Endothelial cell of hepatic sinusoid (primary cell): Measurements from ENCODE around the gene UNC79.

Experiments used
- in situ Hi-C: cut with HindIII; loops from 2 replicates; pipeline ENCODE4 v1.10.0; 2017; ENCODE audit warnings: low sequenced_read_pairs

The UNC79 gene

DNA sequence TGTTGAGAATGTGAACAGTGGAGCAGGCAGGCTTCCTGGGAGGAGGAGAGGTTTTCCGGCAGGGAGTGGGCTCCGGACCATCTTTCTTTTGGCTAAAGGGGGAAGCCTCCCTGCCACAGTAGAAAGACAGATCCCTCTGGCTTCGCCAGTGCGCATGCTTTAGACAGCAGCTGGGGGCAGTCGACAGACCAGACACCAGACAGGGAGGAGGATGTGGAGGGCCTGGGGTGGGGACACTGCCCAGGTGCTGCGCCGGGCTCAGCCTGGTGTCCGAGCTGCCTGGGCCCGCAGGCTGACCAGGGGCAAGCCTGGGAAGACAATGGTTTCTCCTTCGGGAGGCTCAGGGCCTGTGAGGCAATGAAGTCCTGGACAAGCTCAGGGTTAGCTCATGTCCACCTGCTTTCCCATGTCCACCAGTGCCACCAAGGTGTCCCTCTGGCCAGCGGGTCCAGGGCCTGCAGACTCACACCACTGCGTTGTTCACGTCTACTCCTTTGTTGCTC is 290.3 kb downstream of the UNC79 start:
- in situ Hi-C loops = no loop called here

DNA sequence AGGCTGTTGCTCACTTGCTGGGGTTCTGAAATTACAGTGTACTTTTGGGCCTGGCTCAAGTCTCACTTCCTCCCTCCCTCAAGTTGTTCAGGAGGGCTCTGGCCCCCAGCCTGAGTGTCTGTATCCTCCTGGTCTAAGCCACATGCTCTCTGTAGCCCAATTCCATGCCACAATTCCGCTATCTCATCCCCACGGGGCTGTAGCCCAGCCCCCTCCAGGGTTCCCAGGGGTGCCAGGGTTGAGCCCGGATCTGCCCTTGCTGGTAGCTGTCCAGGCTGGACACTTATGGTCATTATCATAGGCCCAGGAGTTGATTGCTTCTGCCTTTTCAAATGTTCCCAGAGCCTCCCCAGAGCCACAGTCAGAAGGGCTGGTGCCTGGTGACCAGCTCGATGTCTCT is 292.3 kb downstream of the UNC79 start:
- in situ Hi-C loops = no loop called here

DNA sequence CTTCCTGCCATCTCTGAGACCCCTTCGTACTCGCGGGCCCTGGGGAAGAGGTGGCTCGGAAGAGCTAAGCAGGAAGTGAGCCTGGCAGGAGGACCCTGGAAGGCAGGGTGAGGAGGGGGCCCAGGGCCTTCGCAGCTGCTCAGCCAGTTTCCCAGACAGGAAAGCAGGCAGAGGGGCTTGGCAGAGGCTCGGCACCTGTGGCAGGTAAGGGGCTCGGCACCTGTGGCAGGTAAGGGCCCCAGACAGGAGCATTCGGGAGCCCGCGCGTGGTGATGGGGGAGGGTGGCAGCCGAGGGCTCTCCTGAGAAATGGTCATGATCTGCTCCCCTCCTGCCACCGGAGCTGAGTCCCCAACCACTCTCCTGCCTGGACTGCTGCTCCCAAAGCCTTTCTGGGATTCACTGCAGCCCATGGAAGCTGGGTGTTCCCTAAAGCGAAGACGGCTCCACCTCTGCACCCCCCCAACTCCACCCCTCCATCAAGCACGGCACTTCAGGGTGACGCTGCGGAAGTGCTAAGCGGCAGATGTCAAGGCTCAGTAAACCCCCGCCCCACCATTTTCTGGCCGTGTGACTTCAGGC is 294.4 kb downstream of the UNC79 start:
- in situ Hi-C loops = no loop called here

DNA sequence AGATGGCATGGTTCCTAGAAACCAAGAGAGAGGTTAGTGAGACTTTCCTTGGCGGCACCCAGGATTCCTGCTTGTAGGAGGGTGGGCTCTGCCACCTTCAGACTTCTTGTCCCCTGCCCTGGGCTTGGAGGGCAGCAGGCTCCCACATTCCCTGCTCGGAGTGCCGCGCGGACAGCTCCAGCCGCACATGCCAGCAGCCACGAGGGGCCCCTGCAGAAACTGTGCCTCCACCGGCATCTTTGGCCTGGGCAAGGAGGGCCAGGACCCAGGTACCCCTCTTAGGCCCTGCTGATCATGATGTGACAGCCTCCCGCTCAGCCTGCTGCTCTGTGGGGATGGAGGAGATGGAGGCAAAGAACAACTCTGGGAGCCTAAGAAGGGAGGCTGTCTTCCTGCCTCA is 295.3 kb downstream of the UNC79 start:
- in situ Hi-C loops = no loop called here

DNA sequence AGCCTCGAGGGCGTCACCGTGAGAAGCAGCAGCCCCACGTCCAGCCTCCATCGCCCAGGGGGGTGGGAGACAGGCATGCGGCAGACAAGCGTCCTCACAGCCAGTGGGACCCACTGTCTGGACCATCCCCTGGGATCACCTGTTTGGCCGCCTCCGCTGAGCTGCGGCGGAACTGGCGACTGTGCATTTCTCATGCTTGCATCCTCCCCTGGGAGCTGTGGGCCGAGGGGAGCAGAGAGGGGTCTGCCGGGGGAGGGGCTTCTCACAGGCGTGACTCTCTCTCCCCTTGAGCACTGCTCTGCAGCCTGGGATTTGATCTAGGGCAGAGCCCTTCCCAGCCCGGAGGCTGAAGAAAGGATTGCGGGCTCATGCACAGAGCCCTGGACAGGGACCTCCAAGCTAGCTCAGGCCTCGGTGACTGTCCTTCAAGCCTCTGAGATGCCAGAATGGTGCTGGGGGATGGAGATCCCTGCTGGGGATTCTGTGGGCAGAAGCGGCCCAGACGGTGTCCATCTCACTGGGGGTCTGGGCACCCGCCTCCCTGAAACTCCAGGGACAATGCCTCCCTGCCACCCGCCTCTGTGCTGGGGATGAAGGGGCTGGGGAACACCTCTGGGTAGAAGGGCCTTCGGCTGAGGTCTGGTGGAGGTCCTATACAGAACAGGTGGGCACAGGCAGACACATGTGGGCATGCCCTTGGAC is 296.5 kb downstream of the UNC79 start:
- in situ Hi-C loops = no loop called here

DNA sequence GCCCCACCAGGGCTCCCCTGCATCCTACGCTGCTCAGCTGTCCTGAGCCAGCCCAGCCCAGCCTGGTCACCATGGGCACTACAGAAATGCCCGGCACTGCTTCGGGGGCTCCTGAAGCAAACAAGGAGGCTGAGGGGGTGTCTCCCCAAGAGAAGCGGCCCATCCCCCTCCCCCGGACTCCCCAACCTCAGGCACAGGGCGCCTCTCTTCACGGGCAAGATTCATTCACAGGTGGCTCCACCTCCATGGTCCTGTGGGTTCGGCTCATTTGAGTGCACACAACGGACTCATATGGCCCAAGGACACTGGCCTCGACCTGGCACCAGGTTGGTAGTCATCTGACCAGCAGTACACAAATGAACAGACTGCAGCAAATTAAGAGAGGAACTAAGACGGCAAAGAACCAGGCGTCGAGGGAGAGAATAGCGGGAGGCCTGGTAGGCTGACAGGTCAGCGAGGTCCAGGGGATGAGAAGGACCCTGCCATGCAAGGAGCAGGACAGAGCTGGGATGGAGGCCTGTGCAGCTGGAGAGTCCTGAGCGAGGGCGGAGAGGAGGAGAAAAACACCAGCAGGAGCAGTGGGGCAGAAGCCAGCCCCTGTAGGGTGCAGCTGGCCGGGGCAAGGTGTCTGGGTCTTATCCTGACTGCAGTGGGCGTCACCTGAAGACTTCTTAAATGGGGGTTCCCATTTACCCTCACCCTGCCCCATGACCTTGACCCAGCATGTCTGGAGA is 297.3 kb downstream of the UNC79 start:
- in situ Hi-C loops = no loop called here

DNA sequence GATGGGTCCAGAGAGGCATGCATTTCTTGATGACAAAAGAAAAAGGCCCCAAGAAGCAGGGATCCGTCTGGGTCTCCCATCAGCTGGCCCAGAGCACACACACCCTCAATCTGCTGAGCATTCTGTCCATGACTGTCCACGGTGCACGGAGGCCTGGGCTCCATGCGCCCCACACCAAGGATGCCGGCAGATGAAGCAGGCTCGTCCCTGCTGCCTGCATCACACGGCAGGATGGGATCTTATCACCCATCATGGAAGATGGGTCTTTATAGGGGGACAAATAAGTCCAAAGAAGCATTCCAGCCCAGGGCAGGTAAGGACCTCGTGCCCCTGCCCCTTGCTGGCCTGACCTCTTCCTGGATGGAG is 297.9 kb downstream of the UNC79 start:
- in situ Hi-C loops = no loop called here

DNA sequence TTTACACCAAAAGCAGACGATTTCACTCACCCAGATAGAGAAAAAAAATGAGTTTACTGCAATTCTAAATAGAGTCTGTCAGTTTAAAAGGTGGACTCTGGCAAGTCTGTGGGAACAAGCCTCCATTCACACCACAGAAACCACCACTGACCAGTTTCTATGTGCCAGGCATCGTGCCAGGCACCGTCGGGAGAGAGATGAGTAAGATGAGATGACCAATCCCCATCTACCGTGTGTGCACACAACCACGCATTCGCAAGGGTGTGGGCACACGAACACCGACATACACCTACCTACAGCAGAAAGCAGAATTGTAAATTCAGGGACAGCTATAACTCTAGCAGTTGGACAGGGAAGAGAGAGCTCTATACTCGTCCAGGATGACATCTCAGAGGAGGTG is 299.3 kb downstream of the UNC79 start:
- in situ Hi-C loops = no loop called here

DNA sequence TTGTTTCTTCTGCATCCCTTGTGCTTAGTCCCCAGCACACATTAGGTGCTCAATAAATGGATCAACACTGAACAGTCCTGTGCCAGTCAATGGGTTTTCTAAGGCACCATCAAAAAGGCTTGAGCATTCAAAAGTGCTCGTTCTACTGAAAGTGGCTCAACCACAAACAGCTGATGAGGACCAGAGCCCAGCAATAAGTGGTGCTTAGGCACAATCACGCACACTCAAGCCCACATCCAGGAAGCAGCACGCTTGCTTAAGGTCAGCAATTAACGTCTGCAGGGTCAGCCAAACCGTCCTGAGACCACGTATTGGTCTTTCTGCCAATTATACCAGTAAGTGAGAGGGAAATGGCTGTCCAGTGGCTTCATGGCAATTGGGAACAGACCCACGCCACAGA is 301.0 kb downstream of the UNC79 start:
- in situ Hi-C loops = no loop called here

DNA sequence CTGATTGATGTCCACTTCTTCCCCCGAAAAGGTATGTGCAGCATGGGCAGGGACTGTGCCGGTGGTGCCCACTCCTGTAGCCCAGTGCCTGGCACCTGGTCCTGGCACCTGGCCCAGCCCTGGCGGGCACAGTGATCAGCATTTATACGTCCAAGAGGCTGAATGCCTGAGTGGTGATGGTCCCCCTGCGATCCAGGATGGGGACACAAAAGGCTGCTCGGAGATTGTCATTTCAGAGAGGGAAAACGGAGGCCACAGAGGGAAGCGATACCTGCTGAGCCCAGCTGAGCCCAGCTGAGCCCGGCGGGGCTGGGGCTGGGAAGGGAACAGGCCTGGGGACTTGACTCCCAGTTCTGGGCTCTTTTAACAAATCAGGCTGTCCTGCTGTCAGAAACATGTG is 301.8 kb downstream of the UNC79 start:
- in situ Hi-C loops = no loop called here

DNA sequence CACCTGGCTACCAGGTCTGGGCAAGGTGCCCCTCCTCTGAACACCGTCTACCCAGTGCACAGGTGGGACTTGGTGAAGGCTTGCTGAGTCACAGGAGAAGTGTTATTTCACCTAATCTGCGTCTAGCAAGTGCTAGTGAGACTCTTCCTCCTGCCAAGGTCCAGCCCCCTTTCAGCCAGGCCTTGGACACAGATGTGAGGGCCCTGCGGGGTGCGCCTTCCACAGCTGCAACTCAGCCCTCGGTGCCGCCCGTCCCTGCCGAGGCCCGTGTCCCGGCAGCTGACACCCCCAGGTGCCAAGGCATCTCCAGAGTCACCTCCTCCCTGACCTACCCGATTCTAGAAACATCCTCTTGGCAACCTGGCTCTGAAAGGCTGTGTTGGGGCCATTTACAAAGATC is 302.5 kb downstream of the UNC79 start:
- in situ Hi-C loops = no loop called here

DNA sequence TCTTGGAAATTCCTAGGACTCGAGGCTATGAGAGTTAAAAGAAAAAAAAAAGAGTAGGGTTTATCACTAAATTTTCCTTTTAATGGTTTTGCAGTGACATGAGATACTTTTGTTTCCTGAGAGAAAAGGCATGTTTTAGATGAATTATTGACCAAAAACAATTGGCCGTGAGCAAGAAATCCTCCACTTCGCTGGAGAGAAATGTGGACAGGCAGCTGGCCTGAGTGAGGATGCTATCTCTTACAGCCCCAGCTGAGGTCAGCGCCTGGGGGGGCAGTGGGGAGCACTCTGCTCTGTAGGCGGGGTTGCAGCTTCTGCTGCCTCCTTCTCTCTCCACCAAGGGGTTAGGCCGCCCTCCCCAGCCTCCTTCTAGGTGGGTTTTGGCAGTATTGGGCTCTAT is 302.9 kb downstream of the UNC79 start:
- in situ Hi-C loops = no loop called here

DNA sequence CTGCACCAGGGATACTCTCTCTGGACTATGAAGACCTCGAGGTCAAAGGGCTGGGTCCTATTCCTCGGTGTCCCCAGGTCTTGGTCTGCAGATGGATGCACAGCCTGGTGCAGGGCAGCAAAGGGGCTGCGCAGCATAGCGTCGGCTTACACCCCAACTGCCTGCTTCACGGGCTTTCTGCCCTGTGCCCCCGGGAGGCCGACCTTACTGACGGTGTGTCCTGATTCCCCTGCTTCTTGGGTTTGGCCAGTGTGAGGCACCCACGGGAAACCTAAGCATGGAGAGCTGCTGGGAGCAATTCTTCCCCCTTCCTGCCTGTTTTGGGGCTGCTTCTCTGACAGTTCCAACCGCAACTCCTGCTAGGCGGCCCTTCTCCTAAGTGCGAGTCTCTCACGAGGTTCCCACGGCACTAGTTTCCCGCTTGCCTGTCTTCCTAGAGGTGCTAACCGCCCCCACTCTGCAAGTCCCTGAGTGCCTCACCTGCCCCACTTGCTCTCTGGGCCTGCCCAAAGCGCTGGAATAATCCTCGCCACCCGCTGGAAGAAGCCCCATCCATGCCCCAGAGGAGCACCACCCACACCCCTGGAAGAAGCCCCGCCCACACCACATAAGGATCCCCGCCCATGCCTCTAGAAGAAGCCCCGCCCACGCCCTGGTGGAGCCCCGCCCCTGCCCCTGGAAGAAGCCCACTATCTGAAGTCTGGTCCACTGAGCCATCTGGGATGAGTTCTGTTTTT is 303.5 kb downstream of the UNC79 start:
- in situ Hi-C loops = no loop called here

DNA sequence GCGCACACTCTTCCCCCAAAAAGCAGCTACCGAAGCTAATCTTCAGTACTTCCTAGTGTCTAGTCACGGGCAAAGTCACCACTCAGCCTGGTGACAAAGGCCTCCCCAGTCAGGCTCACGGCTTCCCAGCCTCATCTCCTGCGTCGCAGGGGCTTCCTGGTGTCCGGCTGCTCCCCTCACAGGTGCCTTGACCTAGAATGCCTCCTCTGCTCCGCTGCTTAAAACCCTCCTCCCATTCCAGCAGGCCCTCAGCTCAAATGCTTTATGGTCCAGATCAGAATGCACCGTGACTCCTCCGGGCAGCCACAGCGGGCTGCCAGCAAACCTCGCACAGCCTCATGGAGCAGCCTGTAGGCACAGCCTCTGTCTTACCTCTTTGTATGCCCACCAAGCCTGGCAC is 304.5 kb downstream of the UNC79 start:
- in situ Hi-C loops = no loop called here

DNA sequence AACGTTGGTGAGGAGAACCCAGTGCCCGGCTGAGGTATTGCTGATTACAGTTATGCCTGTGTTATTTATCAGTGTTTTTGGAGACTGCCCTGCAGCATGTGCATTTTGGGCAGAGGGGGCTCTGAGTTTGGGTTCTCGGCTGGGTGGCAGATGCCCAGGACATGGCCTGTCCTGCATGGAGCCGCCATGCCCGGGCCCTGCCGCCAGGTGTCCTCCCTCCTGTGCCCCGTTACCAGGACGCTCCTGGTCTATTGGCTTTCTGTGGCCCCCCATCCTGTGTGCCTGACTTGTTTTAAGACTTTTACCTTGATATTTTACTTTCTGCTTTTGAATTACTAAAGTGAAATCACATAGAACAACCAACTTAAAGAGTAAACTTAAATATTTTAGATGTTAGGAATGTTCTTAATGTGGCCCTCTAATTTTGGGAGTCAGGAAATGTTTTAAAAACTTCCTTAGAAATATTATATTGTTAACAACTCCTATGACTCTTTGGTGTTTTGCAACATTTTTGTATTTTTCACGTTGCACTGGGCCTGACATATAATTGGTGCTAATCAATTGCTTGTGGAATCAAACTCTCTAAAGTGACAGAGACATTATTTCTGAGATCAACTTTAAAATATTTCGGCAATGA is 305.8 kb downstream of the UNC79 start:
- in situ Hi-C loops = no loop called here

DNA sequence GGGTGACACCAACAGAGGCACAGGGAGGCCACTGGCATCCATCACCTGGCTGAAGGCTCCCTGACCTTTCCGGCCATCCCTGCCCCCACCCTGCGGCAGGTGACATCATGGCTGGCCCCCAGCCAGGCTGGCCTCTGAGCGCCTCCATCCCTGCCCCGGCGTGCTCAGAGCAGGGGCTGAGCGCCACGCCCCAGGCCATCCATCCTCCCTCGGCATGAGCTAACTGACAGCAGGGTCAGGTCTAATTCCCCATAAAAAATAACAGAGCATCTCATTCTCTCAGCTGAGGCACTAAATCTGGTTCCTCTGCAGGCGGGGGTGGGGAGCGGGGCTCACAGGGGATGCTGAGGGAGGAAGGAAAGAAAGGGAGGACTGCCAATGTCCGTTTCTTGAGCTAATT is 306.9 kb downstream of the UNC79 start:
- in situ Hi-C loops = no loop called here

DNA sequence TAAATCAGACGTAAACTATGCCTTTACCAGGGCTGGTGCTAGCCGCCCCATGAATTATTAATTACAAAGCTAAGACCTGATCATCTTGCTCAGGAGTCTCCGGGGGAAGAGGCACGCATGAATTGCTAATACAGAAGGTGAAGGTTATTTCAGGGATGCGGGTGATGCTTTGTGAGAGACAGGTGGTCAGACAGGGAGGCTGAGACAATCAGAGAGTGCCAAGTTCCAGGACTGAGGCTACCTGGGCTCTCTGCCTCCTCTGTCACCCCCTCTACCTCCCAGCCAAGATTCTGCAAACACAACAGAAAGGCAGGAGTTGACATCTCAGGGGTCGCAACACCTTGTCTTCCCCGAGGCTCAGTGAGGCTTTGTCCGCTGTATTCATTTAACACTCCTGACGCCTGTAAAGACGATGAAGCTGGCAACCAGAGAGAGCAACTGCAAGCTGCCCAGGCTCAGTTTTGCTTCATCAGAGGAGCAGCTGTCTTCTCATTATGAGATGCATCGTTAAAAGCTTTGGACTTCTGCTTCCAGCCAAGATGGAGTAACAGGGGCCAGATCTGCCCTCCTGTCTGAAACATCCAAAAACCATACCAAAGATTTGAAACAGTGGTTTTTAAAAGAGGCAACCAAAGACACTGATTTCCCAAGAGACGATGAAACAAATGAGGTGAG is 311.0 kb downstream of the UNC79 start:
- in situ Hi-C loops = no loop called here

DNA sequence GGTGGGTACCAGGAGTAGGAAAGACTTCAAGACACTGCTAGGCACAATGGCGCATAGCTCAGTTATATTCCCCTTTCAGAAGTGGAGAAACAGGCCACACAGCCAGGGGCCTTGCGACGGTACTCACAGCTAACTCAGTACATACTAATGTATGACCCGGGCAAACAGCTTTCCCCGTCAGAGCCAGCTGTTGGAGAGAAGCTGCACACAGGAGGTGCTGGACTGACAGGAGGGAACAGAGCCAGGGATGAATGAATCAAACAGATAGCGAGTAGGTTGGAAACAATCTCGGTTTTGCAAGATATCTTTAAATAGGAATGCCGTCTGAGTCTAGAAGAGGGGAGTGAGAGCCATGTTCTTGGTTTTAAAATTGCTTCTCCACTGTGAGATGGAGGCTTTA is 312.0 kb downstream of the UNC79 start:
- in situ Hi-C loops = no loop called here

DNA sequence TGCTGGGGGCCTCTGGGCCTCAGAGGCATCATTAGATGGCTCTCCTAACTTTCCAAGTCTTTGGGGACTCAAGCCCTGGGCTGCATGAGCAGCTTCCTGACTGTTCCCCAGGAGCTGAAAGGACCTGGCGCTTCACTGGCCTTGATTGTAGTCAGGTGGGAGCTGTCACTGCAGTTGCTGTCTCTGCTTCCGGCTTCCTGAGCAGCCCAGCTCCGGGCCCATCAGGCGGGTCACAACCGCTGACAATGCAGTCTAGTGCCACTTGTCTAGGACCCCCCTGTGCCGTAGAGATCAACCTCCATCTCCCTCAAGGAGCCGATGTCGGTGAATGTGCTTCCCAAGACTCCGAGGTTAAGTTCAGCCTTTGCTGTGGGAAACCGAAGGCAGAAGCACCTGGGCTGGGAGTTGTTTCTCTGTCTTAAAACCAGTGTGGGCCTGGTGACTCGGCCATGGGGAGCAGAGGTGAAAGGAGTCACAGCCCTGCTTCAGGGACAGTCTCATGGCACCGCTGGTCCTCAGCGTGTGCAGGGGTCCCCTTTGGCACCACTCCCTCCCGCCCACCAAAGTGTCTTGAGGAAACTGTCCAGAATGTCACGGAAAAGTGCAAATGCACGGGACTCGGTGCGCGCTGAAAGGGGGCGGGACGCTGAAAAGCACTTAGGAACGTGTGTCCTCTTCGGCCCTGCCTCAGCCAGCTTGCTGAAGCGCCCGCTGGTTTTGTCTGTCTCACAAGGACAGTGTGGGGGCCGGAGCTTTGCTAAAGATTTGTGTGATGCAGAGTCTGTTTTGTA is 312.7 kb downstream of the UNC79 start:
- in situ Hi-C loops = no loop called here

DNA sequence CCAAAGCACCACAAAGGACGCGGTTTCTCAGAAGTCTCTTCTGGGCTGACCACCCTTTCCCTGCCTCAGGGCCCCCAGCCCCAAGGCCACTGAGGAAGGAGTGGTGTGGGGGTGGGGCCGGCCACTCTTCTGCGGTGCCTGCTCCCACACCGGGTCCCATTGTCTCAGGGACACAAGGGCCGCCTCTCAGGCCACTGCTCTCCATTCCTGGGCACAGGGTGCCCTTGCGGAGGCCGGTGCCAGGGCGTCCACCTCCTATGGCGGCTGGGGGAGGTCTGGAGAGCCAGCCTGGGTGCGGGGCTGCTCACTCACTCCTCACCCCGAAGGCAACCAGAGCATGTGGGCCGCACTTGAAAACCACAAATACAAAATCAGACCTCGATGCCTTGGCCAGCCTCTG is 313.4 kb downstream of the UNC79 start:
- in situ Hi-C loops = no loop called here
